HFFc6 (cell line): ENCODE results near the gene PADI2. TPM values are rescaled to one million over a fixed set of nuclear protein-coding genes. Genes with fewer than 3 reads are reported as not detected.

Experiments
- DNase-seq: peaks from one replicate; pipeline ENCODE4 v3.0.0-alpha.2; 2018
- H3K27ac Mint-ChIP-seq: 2 replicates; pipeline ENCODE4 v1.8.0; 2020; ENCODE audit warnings: mild to moderate bottlenecking, mixed read lengths
- H3K27me3 Mint-ChIP-seq: 2 replicates; pipeline ENCODE4 v1.8.0; 2021; ENCODE audit warnings: mild to moderate bottlenecking, moderate library complexity, mixed read lengths; ENCODE audit not compliant: insufficient read depth
- H3K36me3 Mint-ChIP-seq: 2 replicates; pipeline ENCODE4 v1.8.0; 2021; ENCODE audit warnings: low read depth, mixed read lengths
- H3K4me1 Mint-ChIP-seq: 2 replicates; pipeline ENCODE4 v1.8.0; 2020; ENCODE audit warnings: low read depth, mixed read lengths
- H3K4me3 Mint-ChIP-seq: 2 replicates; pipeline ENCODE4 v1.8.0; 2020; ENCODE audit warnings: mild to moderate bottlenecking, moderate library complexity, mixed read lengths
- H3K9me3 Mint-ChIP-seq: 2 replicates; pipeline ENCODE4 v1.8.0; 2020; ENCODE audit warnings: mild to moderate bottlenecking, mixed read lengths
- CTCF ChIP-seq: fragments of 200-600 bp; sonication (generic); IDR thresholded peaks from 2 replicates; pipeline ENCODE4 v1.5.0; 2021; ENCODE audit warnings: antibody characterized with exemption, mild to moderate bottlenecking
- total RNA-seq, 6 experiments: library from RNA; stranded (reverse); fragmentation: NEBNext Ultra II Directional; extraction: Animal tissue kit (Norgen Biotek cat#: 25700); gene quantifications; 2 replicates in 1 of 6; 3 replicates in 5 of 6; pipeline ENCODE4 v1.2.3, GENCODE V29; 2021

Gene PADI2
- total RNA-seq, 6 experiments from 2014 or later, result 0.05 to 0.33 (median 0.13) TPM; not detected in 2

- Mint-ChIP-seq H3K4me1 (no peaks in the 10 kb centered on the region), H3K27me3 (peaks cover 46% of the 10 kb centered on the region), H3K27ac (no peak overlapping the region), H3K4me3 (no peak overlapping the region), H3K36me3 (no peaks in the 10 kb centered on the region), H3K9me3 (no peaks in the 10 kb centered on the region)
- TF ChIP-seq CTCF, result no peak
- no peak for DNase-seq
Measured at GRCh38 chr1:17112076-17112475, 7.2 kb downstream of the PADI2 start.

DNA sequence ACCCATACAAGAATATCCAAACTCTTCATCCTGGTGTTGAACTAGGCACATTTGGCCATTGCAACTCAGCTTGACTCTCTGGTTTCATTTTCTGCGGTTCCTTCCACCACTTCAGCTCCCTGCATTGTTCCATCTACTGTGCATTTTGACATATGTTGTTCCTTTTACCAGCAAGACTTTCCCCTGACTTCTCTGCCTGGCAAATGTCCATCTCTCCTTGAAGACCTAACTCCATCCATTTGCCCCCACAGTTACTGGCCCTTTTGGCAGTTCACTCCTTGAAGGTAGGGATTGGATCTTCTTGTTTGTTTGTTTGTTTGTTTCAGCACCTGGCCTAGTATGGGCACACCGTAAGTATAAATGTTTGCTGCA is 8.7 kb downstream of the PADI2 start:
- no peak for TF ChIP-seq CTCF
- peaks cover 4% of the 10 kb centered on the region; the same call in 1 of the 2 replicates for H3K4me1 Mint-ChIP-seq
- peaks cover 45% of the 10 kb centered on the region for H3K27me3 Mint-ChIP-seq
- no peak overlapping the region for H3K4me3 Mint-ChIP-seq
- H3K36me3 Mint-ChIP-seq, result no peaks in the 10 kb centered on the region
- no peak for DNase-seq
- no peak overlapping the region for H3K27ac Mint-ChIP-seq
- H3K9me3 Mint-ChIP-seq, result no peaks in the 10 kb centered on the region

DNA sequence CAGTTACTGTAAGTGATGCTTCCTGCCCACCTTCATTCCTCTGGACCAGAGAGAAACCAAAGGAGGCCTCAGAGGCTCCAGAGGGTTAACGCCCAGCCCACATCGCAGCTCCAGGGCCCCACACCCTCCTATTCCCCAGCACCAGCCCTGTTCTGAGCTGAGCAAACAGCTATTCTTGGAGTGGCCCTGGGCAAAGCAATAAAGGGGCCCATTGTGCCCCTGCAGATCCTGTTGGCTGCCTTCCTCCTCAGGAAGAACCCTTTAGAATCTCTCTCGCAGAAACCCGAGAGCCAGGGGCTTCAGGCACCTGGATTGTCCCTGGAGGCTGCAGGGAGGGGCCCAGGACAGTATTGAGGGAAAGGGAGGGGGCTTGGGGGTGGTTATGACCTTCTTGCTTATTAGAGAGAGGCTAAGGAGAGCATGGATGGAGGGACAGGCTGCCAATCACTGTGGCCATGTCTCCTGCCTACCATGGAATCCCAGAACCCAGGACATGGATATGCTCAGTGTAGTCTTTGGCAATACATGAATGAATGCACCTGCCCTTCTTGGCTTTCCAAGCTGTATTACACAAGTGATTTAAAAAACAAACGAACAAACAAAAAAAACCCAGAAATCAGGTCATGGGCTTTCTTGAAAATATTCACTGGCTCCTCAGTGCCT is 9.2 kb downstream of the PADI2 start:
- H3K36me3 Mint-ChIP-seq, result no peaks in the 10 kb centered on the region
- TF ChIP-seq CTCF, result no peak
- H3K4me3 Mint-ChIP-seq, result no peak overlapping the region
- H3K4me1 Mint-ChIP-seq, result peaks cover 4% of the 10 kb centered on the region; the same call in 1 of the 2 replicates
- DNase-seq, result no peak
- no peaks in the 10 kb centered on the region for H3K9me3 Mint-ChIP-seq
- H3K27ac Mint-ChIP-seq, result no peak overlapping the region
- peaks cover 44% of the 10 kb centered on the region for H3K27me3 Mint-ChIP-seq

DNA sequence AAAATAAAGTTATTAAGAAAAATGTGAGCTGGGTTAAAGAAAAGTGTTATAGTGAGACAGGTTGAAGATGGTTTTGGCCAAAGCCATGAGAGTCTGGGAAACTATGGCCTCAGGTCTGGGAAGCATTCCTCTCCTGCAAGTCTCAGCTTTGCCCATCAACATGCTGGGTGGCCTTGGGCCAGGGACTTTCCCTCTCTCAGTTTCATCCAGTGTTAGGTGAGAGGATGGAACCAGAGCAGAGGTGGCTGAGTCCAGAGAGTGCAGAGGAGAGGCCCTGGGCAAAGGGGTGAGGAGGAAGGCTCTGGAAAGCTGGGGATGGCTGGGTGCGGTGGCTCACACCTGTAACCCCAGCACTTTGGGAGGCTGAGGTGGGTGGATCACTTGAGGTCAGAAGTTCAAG is 10.5 kb downstream of the PADI2 start:
- Mint-ChIP-seq H3K36me3 (no peaks in the 10 kb centered on the region), H3K27ac (no peak overlapping the region), H3K27me3 (peaks cover 42% of the 10 kb centered on the region), H3K9me3 (no peaks in the 10 kb centered on the region), H3K4me3 (no peak overlapping the region), H3K4me1 (peaks cover 4% of the 10 kb centered on the region; the same call in 1 of the 2 replicates)
- TF ChIP-seq CTCF, result no peak
- DNase-seq, result no peak

DNA sequence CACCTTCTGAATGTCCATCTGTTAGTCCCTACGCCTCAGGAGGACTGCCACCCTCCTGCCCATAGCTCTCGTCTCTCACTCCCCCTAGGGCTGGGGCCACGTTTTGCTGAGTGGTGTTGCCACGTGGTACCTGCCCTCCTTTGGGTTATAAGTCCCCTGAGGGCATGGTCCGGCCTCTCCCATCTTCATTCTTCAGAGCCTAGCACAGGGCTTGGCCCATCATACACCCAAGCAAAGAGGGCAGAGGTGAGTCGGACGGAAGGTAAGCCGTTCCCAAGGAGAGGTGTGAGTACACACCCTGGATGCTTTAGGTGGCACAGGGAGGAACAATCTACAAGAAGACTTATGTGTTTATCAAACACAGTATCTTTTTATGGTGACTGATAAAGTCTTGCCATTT is 10.9 kb downstream of the PADI2 start:
- H3K9me3 Mint-ChIP-seq, result no peaks in the 10 kb centered on the region
- H3K36me3 Mint-ChIP-seq, result no peaks in the 10 kb centered on the region
- no peak overlapping the region for H3K27ac Mint-ChIP-seq
- H3K4me1 Mint-ChIP-seq, result peaks cover 4% of the 10 kb centered on the region; the same call in 1 of the 2 replicates
- no peak overlapping the region for H3K4me3 Mint-ChIP-seq
- TF ChIP-seq CTCF, result no peak
- DNase-seq, result no peak
- H3K27me3 Mint-ChIP-seq, result peaks cover 42% of the 10 kb centered on the region
